NK-92 treated with Interleukin-12 subunit alpha and Interleukin-12 subunit beta, amount 100 ng/mL, for 24 hours (cell line): ENCODE data around the gene C13orf42.

Source experiments
- DNase-seq: peaks from one replicate; lab custom pipeline; 2025; lab: John Stamatoyannopoulos, UW

The C13orf42 gene

DNA sequence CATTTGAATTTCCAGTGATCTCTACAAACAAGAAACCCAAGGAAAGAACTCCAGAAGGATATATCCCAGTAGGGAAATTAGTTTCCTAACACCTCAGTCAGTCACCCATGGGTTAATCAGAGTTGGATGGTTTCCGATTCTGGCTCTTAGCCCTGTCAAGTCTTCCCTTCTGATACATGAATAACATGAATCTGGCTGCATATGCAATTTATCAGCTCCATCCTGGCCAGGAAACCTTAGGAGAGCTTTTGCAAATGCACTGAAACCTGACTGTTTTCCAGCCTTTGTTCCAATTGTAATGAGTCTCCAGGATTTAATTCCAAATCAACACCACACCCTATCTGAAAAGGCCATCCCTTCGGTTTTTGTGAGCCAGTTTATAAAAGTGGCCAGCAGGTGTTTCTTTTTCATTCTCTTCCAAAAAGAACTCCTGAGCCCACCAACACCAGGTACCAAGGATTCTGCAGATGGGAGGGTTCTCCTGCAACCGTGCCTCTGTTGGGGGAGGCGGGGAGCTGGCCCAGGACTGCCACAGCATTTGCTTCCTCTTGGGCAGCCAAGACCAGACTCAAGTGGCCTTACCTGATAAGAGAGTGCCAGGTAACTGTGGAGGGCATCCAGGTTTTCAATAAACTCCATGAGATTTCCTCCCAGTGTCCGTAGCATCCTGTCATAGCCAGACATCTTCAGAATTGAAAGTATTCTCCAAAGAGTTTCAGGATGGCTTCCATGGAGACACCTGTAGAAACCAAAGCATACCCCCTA is 77.5 kb downstream of the C13orf42 start:
- no peak for DNase-seq

DNA sequence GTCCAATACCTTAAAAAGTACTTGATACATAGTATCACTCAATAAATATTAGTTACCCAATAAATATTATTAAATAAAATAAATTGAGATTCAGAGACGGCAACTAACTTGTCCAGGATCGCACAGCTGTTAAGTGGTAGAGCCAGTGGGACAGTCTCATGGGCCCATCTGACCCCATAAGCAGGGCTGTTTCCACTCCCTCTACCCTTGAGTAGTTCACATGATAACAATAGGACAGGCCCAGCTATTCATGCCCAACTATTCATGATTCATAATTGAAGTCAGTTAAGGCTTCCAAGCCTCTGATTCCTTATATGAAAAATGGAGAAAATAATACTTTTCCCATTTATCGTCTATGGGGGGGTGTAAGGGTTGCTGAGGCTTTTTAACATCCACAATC is 78.2 kb downstream of the C13orf42 start:
- DNase-seq = no peak
